NCI-H524 (cell line): ENCODE results near the gene ZNF331.
A peak's percentile ranks its signal among the peaks of the same experiment; 100 is the strongest.
"Not testable (repeated sequence)": the region's sequence is repeated elsewhere in the genome, so short reads cannot be mapped to it uniquely, and the experiment has no call there.

Source experiments
- DNase-seq, 2 experiments: peaks; one replicate each; lab custom pipeline; 2025; lab: John Stamatoyannopoulos, UW

Gene ZNF331

DNA sequence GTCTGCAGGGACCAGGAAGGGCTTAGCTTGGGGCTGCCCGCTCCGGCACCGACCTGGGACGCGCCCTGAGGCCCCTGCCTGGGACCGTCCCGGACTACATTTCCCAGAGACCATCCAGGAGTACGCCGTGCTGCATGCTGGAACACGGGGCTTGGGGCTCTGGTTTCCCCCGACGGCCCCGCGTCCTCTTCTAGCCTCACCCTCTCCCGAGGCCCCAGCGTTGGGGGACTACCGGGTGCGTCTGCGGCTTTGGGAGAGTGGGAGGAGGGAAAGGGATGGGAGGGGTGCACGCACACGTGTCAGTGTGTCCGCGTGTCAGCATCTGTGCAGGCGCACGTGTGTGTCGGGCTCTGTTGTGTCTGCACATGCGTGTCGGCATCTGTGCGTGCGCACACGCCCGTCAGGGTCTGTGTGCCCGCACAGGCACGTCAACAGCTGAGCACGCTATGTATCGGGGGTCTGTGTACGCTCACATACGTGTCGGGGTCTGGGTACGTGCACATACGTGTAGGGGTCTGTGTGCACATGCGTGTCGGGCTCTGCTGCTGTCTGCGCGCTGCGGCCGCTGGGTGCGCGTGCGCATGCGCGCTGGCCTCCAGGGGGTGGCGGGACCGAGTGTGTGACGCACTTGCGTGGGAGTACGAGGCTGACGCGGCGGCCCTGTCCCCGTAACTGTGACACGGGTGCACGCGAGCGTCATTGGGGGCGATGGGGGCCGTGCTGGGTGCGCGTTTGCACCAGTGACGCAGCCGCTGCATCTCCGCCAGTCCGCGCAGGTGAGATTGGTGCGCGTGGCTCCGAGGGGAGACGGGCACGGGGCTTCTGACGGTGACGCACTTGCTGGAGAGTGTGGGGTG lies at the start of gene ZNF331:
TSS of gene ZNF331 (plus strand) at position 625 of the 857 bp plus-strand sequence. CDS start 31,232 bp downstream, outside the sequence.
- DNase-seq = peak in 1 of 2 experiments; percentile 67

DNA sequence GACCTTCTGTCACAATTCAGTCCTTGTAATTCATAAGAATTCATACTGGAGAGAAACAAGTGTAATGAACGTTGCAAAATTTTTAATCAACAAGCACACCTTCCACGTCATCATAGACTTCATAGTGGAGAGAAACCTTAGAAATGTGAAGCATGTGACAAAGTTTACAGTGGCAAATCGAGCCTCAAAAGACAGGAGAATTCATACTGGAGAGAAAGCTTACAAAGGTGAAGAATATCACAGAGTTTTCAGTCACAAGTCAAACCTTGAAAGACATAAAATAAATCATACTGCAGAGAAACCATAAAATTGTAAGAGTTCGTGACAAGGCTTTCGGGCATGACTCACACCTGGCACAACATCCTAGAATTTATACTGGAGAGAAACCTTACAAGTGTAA lies 45.8 kb upstream of the ZNF331 start:
- DNase-seq = no peak

DNA sequence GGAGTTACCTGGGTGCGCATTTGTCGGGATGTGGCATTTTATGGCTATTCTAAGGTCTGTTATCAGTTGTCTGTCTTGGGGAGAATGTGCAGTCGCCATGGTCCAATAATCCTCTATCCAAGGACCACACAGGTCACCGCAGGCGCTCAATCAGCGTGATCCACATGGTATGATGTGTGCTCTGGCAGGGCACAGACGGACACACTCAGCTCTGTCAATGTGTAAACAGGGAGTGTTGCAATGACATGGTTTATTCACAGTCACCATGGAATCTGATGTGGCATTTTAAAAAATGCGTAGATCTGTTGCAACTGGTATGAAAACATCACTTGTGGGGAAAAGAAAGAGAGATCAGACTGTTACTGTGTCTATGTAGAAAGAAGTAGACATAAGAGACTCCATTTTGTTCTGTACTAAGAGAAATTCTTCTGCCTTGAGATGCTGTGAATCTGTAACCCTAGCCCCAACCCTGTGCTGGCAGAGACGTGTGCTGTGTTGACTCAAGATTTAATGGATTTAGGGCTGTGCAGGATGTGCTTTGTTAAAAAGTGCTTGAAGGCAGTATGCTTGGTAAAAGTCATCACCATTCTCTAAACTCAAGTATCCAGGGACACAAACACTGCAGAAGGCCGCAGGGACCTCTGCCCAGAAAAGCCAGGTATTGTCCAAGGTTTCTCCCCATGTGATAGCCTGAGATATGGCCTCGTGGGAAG lies 40.5 kb upstream of the ZNF331 start:
- not testable (repeated sequence) for DNase-seq

DNA sequence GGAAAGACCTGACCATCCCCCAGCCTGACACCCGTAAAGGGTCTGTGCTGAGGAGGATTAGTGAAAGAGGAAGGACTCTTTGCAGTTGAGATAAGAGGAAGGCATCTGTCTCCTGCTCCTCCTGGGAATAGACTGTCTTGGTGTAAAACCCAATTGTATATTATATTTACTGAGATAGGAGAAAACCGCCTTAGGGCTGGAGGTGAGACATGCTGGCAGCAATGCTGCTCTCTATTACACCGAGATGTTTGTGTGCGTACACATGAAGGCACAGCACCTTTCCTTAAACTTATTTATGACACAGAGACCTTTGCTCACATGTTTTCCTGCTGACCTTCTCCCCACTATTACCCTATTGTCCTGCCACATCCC lies 39.9 kb upstream of the ZNF331 start:
- DNase-seq = peak; percentile 78 to 84

DNA sequence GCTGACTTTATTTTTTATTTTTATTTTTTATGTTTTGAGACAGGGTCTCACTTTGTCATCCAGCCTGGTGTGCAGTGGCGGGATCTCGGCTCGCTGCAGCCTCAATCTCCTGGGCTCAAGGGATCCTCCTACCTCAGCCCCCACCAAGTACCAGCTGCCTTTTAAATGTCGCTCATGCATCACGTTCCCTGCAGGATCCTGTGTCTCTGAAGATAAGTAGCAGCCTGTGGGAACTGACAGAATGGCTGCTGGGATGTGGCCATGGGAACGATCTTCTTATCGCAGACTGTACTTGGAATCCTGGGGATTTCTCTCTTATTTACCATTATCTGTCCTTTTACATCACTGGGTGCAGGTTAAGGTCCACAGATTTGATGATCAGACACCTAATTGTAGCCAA lies 34.8 kb upstream of the ZNF331 start:
- DNase-seq = peak in 1 of 2 experiments; percentile 30

DNA sequence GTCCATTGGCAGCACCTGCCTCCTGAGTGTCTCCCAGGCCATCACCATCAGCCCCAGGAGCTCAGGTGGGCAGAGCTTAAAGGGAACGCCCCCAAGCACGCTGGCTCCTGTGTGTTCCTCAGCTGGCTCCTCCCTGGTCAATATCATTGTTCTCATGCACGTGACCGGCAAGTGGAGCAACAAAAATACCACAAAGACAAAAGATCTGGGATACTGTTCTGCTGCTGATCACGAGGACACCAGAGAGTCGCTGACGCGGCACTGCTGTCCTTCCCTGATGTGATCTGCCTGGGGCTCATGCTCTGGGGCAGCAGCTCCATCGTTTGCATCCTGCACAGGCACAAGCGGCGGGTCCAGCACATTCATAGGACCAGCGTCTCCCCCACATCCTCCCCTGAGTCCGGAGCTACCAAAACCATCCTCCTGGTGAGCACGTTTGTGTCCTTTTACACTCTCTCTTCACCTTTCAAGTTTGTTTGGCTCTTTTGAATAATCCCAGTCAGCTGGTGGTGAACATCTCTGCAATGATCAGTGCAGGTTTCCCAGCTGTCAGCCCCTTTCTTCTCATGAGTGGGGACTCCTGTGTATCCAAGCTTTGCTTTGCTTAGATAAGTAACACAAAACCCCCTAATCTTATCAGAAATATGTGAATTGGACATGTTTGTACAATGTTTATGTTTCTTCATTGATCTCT lies 34.1 kb upstream of the ZNF331 start:
- not testable (repeated sequence) for DNase-seq

DNA sequence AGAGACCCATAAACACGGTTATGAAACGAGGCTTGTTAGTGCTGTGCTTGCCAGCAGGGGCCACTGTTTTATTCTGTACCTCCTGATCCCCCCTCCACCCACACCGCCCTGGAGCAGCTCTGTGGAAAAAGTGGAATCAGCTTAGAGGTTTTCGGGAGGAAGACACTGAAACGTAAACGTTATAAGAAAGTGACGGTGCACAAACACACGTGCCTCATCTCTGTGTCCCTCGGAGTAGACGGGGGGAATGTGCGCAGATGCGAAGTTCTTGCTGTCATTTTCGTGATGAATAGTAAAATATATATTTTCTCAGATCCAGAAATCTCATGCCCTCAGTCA lies 33.6 kb upstream of the ZNF331 start:
- peak in 1 of 2 experiments; percentile 39 for DNase-seq

DNA sequence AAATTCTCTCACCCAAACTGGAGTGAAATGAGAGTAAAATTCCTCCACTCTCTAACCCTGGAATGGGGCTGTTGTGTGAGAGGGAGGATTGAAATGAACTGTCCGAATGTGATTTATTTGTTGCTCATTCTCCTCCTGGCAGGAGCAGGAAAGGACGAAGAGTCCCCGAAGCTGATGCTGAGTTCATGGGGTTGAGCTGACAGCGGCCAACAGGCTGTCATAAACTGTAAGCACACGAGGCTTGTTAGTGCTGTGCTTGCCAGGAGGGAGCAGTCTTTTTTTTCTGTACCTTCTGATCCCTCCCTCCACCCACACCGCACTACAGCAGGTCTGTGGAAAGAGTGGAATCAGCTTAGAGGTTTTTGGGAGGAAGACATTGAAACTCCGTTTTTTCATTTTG lies 33.1 kb upstream of the ZNF331 start:
- peak in 1 of 2 experiments; percentile 20 for DNase-seq

DNA sequence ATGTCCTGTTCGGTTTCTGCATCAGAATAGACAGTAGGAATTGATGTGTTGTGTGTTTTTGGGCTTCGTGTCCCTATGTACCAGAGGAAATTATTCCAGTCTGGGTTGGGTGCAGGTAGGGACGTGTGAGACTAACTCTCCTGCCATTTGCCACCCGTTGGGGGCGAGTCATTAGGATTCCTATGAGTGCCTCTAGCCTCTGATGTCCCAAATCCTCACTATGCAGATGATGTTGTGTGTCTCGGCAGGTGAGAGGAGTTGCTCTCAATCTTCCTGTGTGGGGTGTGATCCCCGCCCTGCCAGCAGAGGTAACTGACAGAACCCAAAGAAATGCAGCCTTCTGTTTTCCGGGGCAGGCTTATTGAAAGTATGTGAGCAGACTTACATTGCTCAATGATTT lies 31.2 kb upstream of the ZNF331 start:
- DNase-seq = no peak

DNA sequence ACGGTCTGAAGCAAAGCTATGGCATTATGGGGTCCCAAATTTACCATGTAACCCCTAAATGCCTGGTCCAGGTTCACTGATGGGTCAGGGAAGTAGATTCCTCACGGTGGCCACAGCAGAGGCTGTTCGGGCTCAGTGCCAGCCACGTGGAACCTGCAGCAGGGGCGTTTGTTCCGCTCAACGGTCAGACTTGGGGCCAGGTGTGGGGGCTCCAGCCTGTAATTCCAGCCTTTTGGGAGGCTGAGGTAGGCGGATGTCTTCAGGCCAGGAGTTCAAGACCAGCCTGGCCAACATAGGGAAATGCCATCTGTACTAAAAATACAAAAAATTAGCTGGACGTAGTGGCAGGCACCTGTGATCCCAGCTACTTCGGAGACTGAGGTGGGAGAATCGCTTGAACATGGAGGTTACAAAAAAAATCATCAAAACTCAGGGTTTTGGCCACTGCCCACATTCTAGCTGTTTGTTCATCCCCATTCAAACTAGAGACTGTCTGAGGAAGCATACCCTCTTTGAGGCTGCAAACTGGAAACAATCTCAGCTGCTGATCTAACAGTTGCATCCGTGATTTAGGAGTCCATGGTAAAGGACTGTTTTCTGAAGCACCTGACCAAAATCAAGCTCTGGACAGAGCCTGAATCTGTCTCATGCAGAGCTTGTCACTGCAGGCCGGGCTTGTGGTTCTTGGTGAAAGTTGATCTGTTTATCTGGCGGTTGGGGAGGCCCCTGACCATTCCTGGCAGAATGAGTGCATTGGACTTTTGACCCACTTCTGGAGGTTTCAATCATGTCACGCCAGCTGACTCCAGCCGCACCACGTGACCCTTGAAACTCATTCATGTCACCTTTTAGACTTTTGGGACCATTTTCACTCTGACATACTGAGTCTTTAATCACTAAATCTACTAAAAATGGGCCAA lies 30.2 kb upstream of the ZNF331 start:
- no peak for DNase-seq

DNA sequence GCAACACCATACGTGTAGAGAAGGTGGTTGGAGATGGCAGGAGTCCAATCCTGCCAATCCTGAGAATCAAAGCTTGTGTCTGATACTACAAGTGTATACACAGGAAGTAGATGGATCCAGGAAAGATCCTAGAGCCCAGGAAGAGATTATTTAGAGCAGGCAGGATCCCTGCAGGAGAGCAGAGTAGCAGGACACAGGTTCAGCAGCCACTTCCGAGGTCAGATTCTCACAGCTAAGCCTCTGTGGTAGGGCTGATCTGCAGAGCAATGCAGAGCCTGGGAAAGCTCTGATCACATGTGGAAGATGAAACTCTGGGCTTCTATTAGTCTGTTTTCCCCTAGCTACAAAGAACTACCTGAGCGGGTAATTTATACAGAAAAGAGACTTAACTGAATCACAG lies 28.5 kb upstream of the ZNF331 start:
- no peak for DNase-seq

DNA sequence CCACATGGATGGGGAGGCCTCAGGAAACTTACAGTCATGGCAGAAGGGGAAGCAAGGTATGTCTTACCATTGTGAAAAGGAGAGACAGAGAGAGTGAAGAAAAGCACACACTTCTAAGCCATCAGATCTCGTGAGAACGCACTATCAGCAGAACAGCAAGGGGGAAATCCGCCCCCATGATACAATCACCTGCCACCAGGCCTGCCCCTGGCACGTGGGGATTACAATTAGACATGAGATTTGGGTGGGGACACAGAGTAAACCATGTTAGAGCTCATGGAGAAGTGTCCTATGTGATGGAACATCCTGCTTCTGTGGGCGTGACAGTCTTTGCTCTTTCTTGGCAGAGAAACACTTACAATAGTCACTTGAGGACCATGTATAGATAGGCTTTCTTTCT lies 28.1 kb upstream of the ZNF331 start:
- no peak for DNase-seq

DNA sequence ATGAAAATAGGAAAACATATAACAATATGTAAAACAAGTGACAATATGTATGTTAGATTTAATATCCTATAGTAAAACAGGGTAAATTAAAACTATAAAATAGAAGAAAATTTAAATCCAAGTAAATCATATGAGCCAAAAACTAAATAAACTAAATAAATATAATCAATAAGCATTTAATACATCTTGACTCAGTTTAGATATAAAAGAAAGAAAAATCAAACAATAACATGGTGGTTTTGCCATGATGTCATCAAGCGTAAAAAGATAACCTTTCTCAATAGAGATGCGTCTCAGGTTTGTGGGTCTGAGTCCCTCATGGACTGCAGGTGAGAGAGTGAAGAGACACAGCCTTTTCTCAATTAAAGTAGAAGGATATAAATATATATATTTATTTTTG lies 26.6 kb upstream of the ZNF331 start:
- no peak for DNase-seq

DNA sequence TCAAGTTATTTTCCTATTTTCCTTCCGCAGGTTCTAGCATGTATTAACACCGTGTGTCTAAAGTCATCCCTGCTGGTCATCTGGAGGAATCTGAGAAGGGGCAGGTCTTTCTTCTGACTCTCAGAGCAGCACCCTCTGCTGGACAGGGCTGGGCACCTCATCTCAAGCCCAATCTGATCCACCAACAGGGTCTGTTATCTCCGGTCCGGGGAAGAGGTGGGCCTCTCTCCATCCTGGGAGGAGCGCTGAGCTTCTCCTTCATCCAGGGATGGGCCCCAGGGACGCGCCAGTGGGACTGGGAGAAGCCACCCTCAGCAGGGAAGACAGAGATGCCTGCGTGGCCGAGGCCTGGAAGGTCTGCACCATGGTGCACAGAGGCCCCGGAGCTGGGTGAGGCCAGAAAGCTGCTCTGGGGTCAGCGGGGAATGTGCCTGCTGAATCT lies 26.0 kb upstream of the ZNF331 start:
- DNase-seq = peak in 1 of 2 experiments; percentile 57

DNA sequence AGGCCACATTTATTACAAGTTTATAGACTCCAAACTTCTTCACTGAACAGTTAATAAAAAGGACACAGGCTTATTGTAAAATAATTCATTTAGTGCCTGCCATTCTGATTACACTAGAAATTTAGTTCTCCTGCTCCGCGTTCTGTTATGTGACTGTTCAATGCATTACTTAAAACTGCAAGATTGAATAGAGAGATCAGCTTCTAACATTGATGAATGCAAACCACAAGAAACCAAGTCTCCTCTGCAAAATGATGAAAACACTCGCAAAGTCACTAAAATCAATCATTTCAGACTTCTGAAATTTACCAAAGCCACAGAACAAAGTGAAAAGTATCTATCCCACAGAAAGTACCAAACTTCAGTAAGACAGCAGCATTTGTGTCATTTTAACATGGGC lies 22.9 kb upstream of the ZNF331 start:
- not testable (repeated sequence) for DNase-seq

DNA sequence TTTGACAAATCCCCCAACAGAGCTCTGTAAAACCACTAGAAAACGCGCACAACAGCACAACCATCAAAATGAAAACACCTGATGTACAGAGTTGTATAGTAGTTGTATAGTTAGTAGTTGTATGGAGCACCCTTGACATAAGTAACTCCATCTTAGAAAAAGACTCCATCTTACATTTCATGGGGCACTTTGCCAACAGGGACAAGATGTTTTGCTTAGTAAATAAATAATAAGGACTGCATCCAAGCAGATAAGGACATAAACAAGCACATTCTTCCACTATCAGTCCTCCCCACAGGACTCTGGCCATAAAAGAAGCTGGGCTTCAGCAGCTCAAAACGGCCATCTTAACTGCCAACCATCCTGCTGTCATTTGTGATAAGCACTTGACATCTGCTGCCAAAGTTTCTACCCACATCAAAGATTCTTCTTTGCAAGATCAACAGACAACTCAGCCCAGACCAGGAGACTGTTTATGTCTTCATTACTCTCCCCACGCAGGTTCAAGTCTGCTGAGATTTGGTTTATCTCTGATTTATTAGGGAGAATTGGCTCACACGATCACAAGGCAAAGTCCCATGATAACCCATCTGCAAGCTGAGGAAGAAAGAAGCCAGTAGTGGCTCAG lies 20.7 kb upstream of the ZNF331 start:
- DNase-seq = no peak

DNA sequence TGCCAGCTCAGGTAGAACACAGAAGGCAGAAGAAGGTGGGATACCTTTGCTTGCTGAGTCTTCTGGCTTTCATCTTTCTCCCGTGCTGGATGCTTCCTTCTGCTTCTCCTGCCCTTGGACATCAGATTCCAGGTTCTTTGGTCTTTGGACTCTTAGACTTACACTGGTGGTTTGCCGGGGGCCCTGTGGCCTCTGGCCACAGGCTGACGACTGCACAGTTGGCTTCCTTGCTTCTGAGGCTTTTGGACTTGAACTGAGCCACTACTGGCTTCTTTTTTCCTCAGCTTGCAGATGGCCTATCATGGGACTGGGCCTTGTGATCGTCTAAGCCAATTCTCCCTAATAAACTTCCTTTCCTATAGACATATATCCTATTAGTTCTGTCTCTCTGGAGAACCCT lies 19.8 kb upstream of the ZNF331 start:
- no peak for DNase-seq

DNA sequence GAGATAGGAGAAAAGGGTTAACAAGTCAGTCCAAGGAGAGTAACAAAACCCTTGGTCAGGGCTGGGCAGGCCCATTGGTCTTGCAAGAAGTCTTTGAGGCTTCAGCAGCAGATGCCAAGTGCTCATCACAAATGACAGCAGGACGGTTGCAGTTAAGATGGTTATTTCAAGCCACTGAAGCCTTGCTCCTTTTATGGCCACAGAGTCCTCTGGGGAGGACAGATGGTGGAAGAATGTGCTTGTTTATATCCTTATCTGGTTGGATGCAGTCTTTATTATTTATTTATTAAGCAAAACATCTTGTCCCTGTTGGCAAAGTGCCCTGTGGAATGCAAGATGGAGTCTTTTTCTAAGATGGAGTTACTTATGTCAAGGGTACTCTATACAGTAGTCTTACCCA lies 19.2 kb upstream of the ZNF331 start:
- DNase-seq = no peak

DNA sequence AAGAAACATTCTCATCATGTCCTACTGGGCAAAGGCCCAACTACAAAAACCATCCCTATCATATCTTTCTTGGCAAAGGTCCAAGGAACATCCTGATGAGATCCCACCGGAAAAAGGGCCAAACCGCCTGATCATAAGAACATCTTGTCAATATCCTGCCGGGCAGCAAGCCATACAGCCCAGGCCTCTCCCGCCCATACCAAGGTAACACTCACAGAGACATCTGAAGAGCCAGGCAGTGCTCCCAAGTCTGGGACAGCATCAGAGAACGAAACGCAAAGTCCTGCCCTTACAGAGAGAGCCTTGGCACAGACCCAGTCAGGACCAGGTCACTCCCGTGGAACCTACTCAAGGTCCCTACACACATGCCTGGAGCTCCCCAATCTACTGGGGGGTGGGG lies 18.5 kb upstream of the ZNF331 start:
- no peak for DNase-seq

DNA sequence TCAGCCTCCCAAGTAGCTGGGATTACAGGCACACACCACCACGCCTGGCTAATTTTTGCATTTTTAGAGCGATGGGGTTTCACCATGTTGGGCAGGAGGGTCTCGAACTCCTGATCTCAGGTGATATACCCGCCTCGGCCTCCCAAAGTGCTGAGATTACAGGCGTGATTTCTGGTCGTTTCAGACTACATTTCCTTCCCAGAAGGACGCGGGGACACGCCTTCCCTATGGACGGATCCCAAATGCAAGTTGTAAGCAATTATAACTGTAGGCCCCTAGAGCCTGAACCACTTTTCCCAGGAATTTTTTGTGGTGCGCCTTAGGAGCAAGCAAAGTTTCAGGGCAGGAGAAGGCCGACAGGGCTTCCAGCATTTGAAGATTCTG lies 17.8 kb upstream of the ZNF331 start:
- no peak for DNase-seq
